Neural cell (in vitro differentiated cells): ENCODE measurements around the gene SIGLEC6. TPM values are rescaled to one million over a fixed set of nuclear protein-coding genes. Genes with fewer than 3 reads are reported as not detected.

Experiments
- H2AFZ ChIP-seq: fragments of 200-600, 300-800 bp; sonication (generic), shearing (Covaris generic); 2 replicates; pipeline ENCODE4 v1.6.0; 2014; ENCODE audit warnings: low read depth, mild to moderate bottlenecking, antibody characterized with exemption, low read length, moderate library complexity
- H3F3A ChIP-seq: fragments of 200-600 bp; shearing (Covaris generic); 2 replicates; pipeline ENCODE4 v1.6.1; 2016; ENCODE audit warnings: mild to moderate bottlenecking, moderate library complexity, mixed read lengths, antibody characterized with exemption, low read length; ENCODE audit not compliant: insufficient read depth, poor library complexity, severe bottlenecking
- H3K27ac ChIP-seq: fragments of 200-600, 300-800 bp; sonication (generic), shearing (Covaris generic); 2 replicates; pipeline ENCODE4 v1.5.1; 2014; ENCODE audit warnings: mild to moderate bottlenecking, low read length, moderate library complexity
- H3K27me3 ChIP-seq: fragments of 300-800, 200-600 bp; sonication (generic), shearing (Covaris generic); 2 replicates; pipeline ENCODE4 v1.6.0; 2014; ENCODE audit warnings: mild to moderate bottlenecking, low read depth, low read length, moderate library complexity; ENCODE audit not compliant: insufficient read depth
- H3K36me3 ChIP-seq: fragments of 300-800, 200-600 bp; sonication (generic), shearing (Covaris generic); 2 replicates; pipeline ENCODE4 v1.5.1; 2014; ENCODE audit warnings: mild to moderate bottlenecking, antibody characterized with exemption, low read length, moderate library complexity; ENCODE audit not compliant: insufficient read depth
- H3K4me2 ChIP-seq: fragments of 300-800, 200-600 bp; sonication (generic), shearing (Covaris generic); 2 replicates; pipeline ENCODE4 v1.6.0; 2014; ENCODE audit warnings: mild to moderate bottlenecking, low read length
- H3K4me3 ChIP-seq: fragments of 300-800, 200-600 bp; sonication (generic), shearing (Covaris generic); 2 replicates; pipeline ENCODE4 v1.5.1; 2014; ENCODE audit warnings: mild to moderate bottlenecking, low read length, moderate library complexity
- H3K79me2 ChIP-seq: fragments of 200-600 bp; shearing (Covaris generic); replicated peaks from 2 replicates; pipeline ENCODE4 v1.6.0; 2014; ENCODE audit warnings: mild to moderate bottlenecking, low read length, moderate library complexity; ENCODE audit not compliant: insufficient read depth
- H3K9ac ChIP-seq: fragments of 300-800, 200-600 bp; sonication (generic), shearing (Covaris generic); 2 replicates; pipeline ENCODE4 v1.6.1; 2016; ENCODE audit warnings: mild to moderate bottlenecking, low read length, mixed read lengths
- H3K9me2 ChIP-seq: fragments of 200-600 bp; shearing (Covaris generic); 2 replicates; pipeline ENCODE4 v1.6.1; 2016; ENCODE audit warnings: mild to moderate bottlenecking, low read length, mixed read lengths; ENCODE audit not compliant: insufficient read depth
- H3K9me3 ChIP-seq: fragments of 200-600, 300-800 bp; sonication (generic), shearing (Covaris generic); 2 replicates; pipeline ENCODE4 v1.6.1; 2016; ENCODE audit warnings: mild to moderate bottlenecking, mixed run types, low read length, moderate library complexity, mixed read lengths
- H4K20me1 ChIP-seq: fragments of 200-600 bp; shearing (Covaris generic); 2 replicates; pipeline ENCODE4 v1.6.1; 2016; ENCODE audit warnings: mild to moderate bottlenecking, mixed run types; ENCODE audit not compliant: insufficient read depth
- EP300 ChIP-seq: fragments of 450-650 bp; conservative IDR thresholded peaks from 2 replicates; pipeline ENCODE4 v1.6.1; 2014; ENCODE audit warnings: antibody characterized with exemption, mild to moderate bottlenecking, moderate library complexity; ENCODE audit not compliant: poor library complexity, severe bottlenecking
- EZH2 ChIP-seq: fragments of 200-600, 300-800 bp; shearing (Covaris generic), sonication (generic); IDR thresholded peaks from 2 replicates; pipeline ENCODE4 v1.6.1; 2014; ENCODE audit warnings: antibody characterized with exemption, low read length, borderline replicate concordance, mild to moderate bottlenecking; ENCODE audit not compliant: insufficient read depth, poor library complexity, severe bottlenecking
- MXI1 ChIP-seq: fragments of 450-650 bp; conservative IDR thresholded peaks from 2 replicates; pipeline ENCODE4 v1.6.1; 2014; ENCODE audit warnings: antibody characterized with exemption, mild to moderate bottlenecking; ENCODE audit not compliant: poor library complexity, severe bottlenecking
- POLR2AphosphoS5 ChIP-seq: IDR thresholded peaks from 2 replicates; pipeline ENCODE4 v1.6.1; 2012
- RAD21 ChIP-seq: fragments of 450-650 bp; conservative IDR thresholded peaks from 2 replicates; pipeline ENCODE4 v1.6.1; 2014; ENCODE audit warnings: antibody characterized with exemption, mild to moderate bottlenecking, moderate library complexity
- REST ChIP-seq: IDR thresholded peaks from 2 replicates; pipeline ENCODE4 v1.6.1; 2012; ENCODE audit warnings: borderline replicate concordance
- SMC3 ChIP-seq: fragments of 450-650 bp; conservative IDR thresholded peaks from 2 replicates; pipeline ENCODE4 v1.6.1; 2014; ENCODE audit warnings: antibody characterized with exemption, mild to moderate bottlenecking, moderate library complexity; ENCODE audit not compliant: poor library complexity
- TAF1 ChIP-seq: IDR thresholded peaks from 2 replicates; pipeline ENCODE4 v1.6.1; 2012; ENCODE audit warnings: low read depth
- polyA plus RNA-seq: library from polyadenylated mRNA; depleted of rRNA; stranded (reverse); fragments of >200 nt; gene quantifications from 2 replicates; pipeline ENCODE4 v1.2.3, GENCODE V29; 2014
- TF ChIP-seq, protein P1 (sequence below): fragments of 450-650 bp; IDR thresholded peaks from 2 replicates; pipeline ENCODE4 v1.5.1; 2014; ENCODE audit warnings: antibody characterized with exemption, mild to moderate bottlenecking, moderate library complexity; ENCODE audit not compliant: poor library complexity, severe bottlenecking

SIGLEC6 gene
- polyA plus RNA-seq, 1 donor from 2014 or later, result not detected

DNA sequence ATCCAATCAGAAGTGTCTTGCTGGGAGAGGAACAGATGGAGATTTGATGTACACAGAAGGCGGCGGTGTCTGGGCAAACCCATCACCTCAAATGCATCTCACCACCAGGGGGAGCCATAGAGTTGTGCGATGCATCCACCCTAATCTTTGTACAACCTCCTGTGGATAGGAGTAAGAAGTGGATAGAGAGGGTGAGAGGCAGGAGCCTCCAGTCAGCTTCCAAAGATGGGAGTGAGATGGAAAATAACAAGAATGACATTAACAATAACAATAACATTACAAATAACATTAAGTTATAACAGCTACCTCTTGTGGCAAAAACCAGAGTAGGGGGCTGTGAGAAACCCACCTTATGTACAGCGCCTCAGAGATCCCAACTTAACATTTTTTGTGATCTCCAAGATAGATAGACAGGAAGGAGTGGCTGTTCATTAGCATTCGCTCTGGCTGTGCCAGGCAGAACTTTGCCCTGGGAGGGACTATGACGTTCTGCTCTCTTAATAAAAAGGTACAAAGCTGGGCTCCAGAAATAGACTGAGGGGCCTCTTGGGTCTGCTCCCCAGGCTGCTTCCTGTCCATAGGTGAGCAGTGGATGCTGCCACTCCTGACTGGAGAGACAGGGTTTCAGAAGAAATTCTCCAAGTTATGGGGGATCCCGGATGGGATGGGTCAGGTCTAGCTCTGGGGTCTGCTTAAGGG is 58.3 kb downstream of the SIGLEC6 start:
- Histone ChIP-seq H2AFZ (no peak overlapping the region), H3K4me2 (no peak overlapping the region), H3K9me3 (no peaks in the 10 kb centered on the region), H3K27me3 (no peaks in the 10 kb centered on the region), H3F3A (no peaks in the 10 kb centered on the region), H3K27ac (no peak overlapping the region), H3K36me3 (no peaks in the 10 kb centered on the region), H3K9me2 (no peaks in the 10 kb centered on the region), H3K4me3 (no peak overlapping the region), H3K9ac (no peak overlapping the region), H3K79me2 (no peaks in the 10 kb centered on the region), H4K20me1 (no peaks in the 10 kb centered on the region)
- TF ChIP-seq SMC3 (peak; percentile 59), TAF1 (no peak), RAD21 (peak; percentile 47), EZH2 (no peak), MXI1 (no peak), POLR2AphosphoS5 (no peak), REST (no peak), EP300 (no peak)
- TF ChIP-seq, protein P1, sequence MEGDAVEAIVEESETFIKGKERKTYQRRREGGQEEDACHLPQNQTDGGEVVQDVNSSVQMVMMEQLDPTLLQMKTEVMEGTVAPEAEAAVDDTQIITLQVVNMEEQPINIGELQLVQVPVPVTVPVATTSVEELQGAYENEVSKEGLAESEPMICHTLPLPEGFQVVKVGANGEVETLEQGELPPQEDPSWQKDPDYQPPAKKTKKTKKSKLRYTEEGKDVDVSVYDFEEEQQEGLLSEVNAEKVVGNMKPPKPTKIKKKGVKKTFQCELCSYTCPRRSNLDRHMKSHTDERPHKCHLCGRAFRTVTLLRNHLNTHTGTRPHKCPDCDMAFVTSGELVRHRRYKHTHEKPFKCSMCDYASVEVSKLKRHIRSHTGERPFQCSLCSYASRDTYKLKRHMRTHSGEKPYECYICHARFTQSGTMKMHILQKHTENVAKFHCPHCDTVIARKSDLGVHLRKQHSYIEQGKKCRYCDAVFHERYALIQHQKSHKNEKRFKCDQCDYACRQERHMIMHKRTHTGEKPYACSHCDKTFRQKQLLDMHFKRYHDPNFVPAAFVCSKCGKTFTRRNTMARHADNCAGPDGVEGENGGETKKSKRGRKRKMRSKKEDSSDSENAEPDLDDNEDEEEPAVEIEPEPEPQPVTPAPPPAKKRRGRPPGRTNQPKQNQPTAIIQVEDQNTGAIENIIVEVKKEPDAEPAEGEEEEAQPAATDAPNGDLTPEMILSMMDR, result peak; percentile 59

GRCh38 chr19:51472607-51473006 is 58.9 kb downstream of the SIGLEC6 start:
- Histone ChIP-seq H3K4me3 (no peak overlapping the region), H3F3A (no peaks in the 10 kb centered on the region), H3K9me2 (no peaks in the 10 kb centered on the region), H3K79me2 (no peaks in the 10 kb centered on the region), H2AFZ (no peak overlapping the region), H3K4me2 (no peak overlapping the region), H3K27me3 (no peaks in the 10 kb centered on the region), H3K36me3 (no peaks in the 10 kb centered on the region), H4K20me1 (no peaks in the 10 kb centered on the region), H3K9ac (no peak overlapping the region), H3K27ac (no peak overlapping the region), H3K9me3 (no peaks in the 10 kb centered on the region)
- TF ChIP-seq SMC3, result no peak
- TF ChIP-seq POLR2AphosphoS5, result no peak
- TF ChIP-seq EZH2, result no peak
- TF ChIP-seq MXI1, result no peak
- TF ChIP-seq RAD21, result no peak
- no peak for TF ChIP-seq REST
- no peak for TF ChIP-seq EP300
- no peak for TF ChIP-seq TAF1
